Epithelial cell of proximal tubule (primary cell): ENCODE measurements around the gene RBM12. TPM values are rescaled to one million over a fixed set of nuclear protein-coding genes. Genes with fewer than 3 reads are reported as not detected.

Experiments used
- DNase-seq: peaks from one replicate; pipeline ENCODE4 v3.0.0-alpha.2; 2011; ENCODE audit warnings: low read depth
- H3K4me3 ChIP-seq: 2 replicates; pipeline ENCODE4 v1.5.1; 2011; ENCODE audit warnings: low read depth, mild to moderate bottlenecking, low read length
- total RNA-seq: library from RNA; depleted of rRNA; stranded (reverse); fragments of >200 nt; gene quantifications from 2 replicates; pipeline ENCODE4 v1.2.3, GENCODE V29; 2015
- TF ChIP-seq, protein P1 (sequence below): conservative IDR thresholded peaks from 2 replicates; pipeline ENCODE4 v1.5.1; 2012; ENCODE audit warnings: low read depth, mild to moderate bottlenecking, low read length

RBM12 gene
- total RNA-seq, 1 donor from 2014 or later: 47.3 TPM

DNA sequence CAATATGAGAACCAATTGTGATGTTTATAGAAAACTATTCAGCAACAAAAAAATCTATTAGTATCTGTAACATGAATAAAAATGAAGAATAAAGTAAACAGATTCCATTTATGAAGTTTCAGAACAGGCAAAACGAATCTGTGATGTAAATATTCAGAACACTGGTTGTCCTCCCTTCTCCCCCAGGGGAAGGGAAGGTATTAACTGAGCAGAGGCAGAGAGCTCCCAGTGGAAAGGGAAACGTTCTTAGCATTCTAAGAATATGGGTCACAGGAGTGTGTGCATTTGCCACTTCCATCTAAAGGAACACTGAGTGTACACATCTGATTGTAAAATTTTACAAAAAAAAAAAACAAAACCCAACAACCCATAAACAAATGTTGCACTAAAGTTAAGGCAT is 25.9 kb downstream of the RBM12 start:
- no peak overlapping the region for H3K4me3 ChIP-seq
- TF ChIP-seq, protein P1, sequence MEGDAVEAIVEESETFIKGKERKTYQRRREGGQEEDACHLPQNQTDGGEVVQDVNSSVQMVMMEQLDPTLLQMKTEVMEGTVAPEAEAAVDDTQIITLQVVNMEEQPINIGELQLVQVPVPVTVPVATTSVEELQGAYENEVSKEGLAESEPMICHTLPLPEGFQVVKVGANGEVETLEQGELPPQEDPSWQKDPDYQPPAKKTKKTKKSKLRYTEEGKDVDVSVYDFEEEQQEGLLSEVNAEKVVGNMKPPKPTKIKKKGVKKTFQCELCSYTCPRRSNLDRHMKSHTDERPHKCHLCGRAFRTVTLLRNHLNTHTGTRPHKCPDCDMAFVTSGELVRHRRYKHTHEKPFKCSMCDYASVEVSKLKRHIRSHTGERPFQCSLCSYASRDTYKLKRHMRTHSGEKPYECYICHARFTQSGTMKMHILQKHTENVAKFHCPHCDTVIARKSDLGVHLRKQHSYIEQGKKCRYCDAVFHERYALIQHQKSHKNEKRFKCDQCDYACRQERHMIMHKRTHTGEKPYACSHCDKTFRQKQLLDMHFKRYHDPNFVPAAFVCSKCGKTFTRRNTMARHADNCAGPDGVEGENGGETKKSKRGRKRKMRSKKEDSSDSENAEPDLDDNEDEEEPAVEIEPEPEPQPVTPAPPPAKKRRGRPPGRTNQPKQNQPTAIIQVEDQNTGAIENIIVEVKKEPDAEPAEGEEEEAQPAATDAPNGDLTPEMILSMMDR: no peak
- no peak for DNase-seq

GRCh38 chr20:35637276-35637675 is 27.4 kb downstream of the RBM12 start:
- no peak for DNase-seq
- TF ChIP-seq, protein P1: no peak
- no peak overlapping the region for H3K4me3 ChIP-seq

GRCh38 chr20:35636095-35636494 is 28.6 kb downstream of the RBM12 start:
- DNase-seq: no peak
- TF ChIP-seq, protein P1: no peak
- H3K4me3 ChIP-seq: no peak overlapping the region

GRCh38 chr20:35635652-35636051 is 29.0 kb downstream of the RBM12 start:
- no peak for DNase-seq

DNA sequence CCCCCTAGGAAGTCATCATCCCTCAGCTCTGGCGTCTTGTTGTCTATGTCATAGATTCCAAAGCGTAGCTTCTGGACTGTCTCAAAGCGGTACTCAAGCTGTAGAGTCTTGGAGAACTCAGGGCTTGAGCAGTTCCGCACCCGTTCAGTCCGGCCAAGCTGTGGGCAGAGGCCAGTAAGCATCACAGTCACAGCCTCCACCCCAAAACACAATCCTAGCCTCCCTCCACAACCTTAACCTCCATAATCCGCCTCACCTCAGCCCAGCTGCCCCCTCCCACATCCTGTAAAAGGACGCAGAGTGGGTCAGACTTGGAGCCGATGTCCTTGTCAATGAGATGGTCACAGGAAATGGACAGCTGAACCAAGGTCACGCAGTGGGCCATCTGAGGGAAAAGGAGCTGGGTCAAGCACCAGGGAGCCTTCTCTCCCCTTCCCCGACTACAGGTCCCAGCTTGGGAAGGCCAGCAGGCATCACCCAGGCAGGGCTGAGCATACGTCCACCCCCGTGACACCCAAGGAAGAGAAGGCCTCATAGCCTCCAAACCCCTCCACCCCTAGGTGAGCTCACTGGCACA is 32.1 kb downstream of the RBM12 start:
- TF ChIP-seq, protein P1: no peak
- no peak overlapping the region for H3K4me3 ChIP-seq
- no peak for DNase-seq

More at GRCh38 chr20:35635652-35636051, 29.0 kb downstream of the RBM12 start:
- H3K4me3 ChIP-seq: no peak overlapping the region
- TF ChIP-seq, protein P1: no peak

GRCh38 chr20:35630636-35631035 is 34.1 kb downstream of the RBM12 start:
- DNase-seq: no peak
- TF ChIP-seq, protein P1: no peak
- H3K4me3 ChIP-seq: no peak overlapping the region

GRCh38 chr20:35629427-35630145 is 35.1 kb downstream of the RBM12 start:
- no peak overlapping the region for H3K4me3 ChIP-seq
- TF ChIP-seq, protein P1: no peak
- no peak for DNase-seq
